CD14-positive monocyte (primary cell): Measurements from ENCODE around the gene DGKB. TPM values are rescaled to one million over a fixed set of nuclear protein-coding genes. Genes with fewer than 3 reads are reported as not detected.

ENCODE experiments used
- DNase-seq, 3 donors: peaks; one replicate each; pipeline ENCODE4 v3.0.0-alpha.2; 2011 to 2022
- H2AFZ ChIP-seq: 2 replicates; pipeline ENCODE4 v1.6.0; 2012; ENCODE audit warnings: mild to moderate bottlenecking, low read depth, low read length, inconsistent platforms; ENCODE audit not compliant: insufficient read depth, poor library complexity, severe bottlenecking
- H3K27ac ChIP-seq, 2 donors: 1 replicate in 1 of 2; 2 replicates in 1 of 2; pipeline ENCODE4 v1.5.1; 2012 to 2013; ENCODE audit warnings: low read length in 2 of 2, control low read depth in 1 of 2, inconsistent platforms in 1 of 2, low read depth in 1 of 2, mild to moderate bottlenecking in 1 of 2
- H3K27me3 ChIP-seq, 2 donors: one replicate each; pipeline versions ENCODE4 v1.6.0 to v1.6.1; 2011 to 2013; ENCODE audit warnings: low read length in 2 of 2; ENCODE audit not compliant: control insufficient read depth in 2 of 2, insufficient read depth in 2 of 2
- H3K36me3 ChIP-seq, 2 donors: replicated peaks in 1 of 2; 1 replicate in 1 of 2; 2 replicates in 1 of 2; pipeline versions ENCODE4 v1.5.1 to v1.6.1; 2012 to 2013; ENCODE audit warnings: low read length in 2 of 2, control low read depth in 1 of 2, inconsistent platforms in 1 of 2, mild to moderate bottlenecking in 1 of 2; ENCODE audit not compliant: insufficient read depth in 2 of 2, control insufficient read depth in 1 of 2
- H3K4me1 ChIP-seq, 2 donors: 1 replicate in 1 of 2; 2 replicates in 1 of 2; pipeline versions ENCODE4 v1.5.1 to v1.6.1; 2012 to 2013; ENCODE audit warnings: low read length in 2 of 2, control low read depth in 1 of 2, inconsistent platforms in 1 of 2, mild to moderate bottlenecking in 1 of 2, moderate library complexity in 1 of 2; ENCODE audit not compliant: insufficient read depth in 2 of 2, control insufficient read depth in 1 of 2
- H3K4me2 ChIP-seq: replicated peaks from 2 replicates; pipeline ENCODE3; 2012; ENCODE audit warnings: low read length, moderate library complexity, mild to moderate bottlenecking; ENCODE audit not compliant: poor library complexity, severe bottlenecking; ENCODE audit errors: extremely low read depth
- H3K4me3 ChIP-seq, 3 experiments: fragments of 200-600 bp in 1 of 3; sonication (generic) in 1 of 3; replicated peaks in 1 of 3; 1 replicate in 2 of 3; 2 replicates in 1 of 3; pipeline ENCODE4 v1.5.1; 2011 to 2013; ENCODE audit warnings: low read length in 3 of 3, mild to moderate bottlenecking in 3 of 3, control low read depth in 2 of 3, low read depth in 2 of 3, inconsistent platforms in 1 of 3, moderate library complexity in 1 of 3
- H3K79me2 ChIP-seq: 2 replicates; pipeline ENCODE4 v1.6.0; 2012; ENCODE audit warnings: mild to moderate bottlenecking, control low read depth, inconsistent platforms, low read length, moderate library complexity; ENCODE audit not compliant: insufficient read depth
- H3K9ac ChIP-seq: 2 replicates; pipeline ENCODE4 v1.6.0; 2017; ENCODE audit warnings: low read length, mild to moderate bottlenecking; ENCODE audit not compliant: insufficient read depth, poor library complexity, severe bottlenecking
- H3K9me3 ChIP-seq, 2 donors: replicated peaks in 1 of 2; 1 replicate in 1 of 2; 2 replicates in 1 of 2; pipeline versions ENCODE4 v1.5.1 to v1.6.1; 2012 to 2013; ENCODE audit warnings: low read length in 2 of 2, control low read depth in 1 of 2; ENCODE audit not compliant: control insufficient read depth in 1 of 2, insufficient read depth in 1 of 2
- H4K20me1 ChIP-seq: 2 replicates; pipeline ENCODE4 v1.6.0; 2012; ENCODE audit warnings: mild to moderate bottlenecking, low read length, control low read depth, moderate library complexity; ENCODE audit not compliant: insufficient read depth
- H3K27ac Mint-ChIP-seq, 7 donors: one replicate each; pipeline ENCODE4 v1.8.0; 2020; ENCODE audit warnings: mild to moderate bottlenecking in 7 of 7, mixed read lengths in 7 of 7, moderate library complexity in 6 of 7, inconsistent platforms in 2 of 7
- H3K27me3 Mint-ChIP-seq, 3 donors: one replicate each; pipeline ENCODE4 v1.8.0; 2021 to 2022; ENCODE audit warnings: low read depth in 3 of 3, mild to moderate bottlenecking in 3 of 3, mixed read lengths in 3 of 3, moderate library complexity in 3 of 3, inconsistent platforms in 1 of 3
- H3K36me3 Mint-ChIP-seq, 2 donors: one replicate each; pipeline ENCODE4 v1.8.0; 2020; ENCODE audit warnings: mixed read lengths in 2 of 2, inconsistent platforms in 1 of 2, mild to moderate bottlenecking in 1 of 2
- H3K4me1 Mint-ChIP-seq: one replicate; pipeline ENCODE4 v1.8.0; 2020; ENCODE audit warnings: mild to moderate bottlenecking, mixed read lengths
- H3K4me3 Mint-ChIP-seq, 2 donors: one replicate each; pipeline ENCODE4 v1.8.0; 2020; ENCODE audit warnings: mild to moderate bottlenecking in 2 of 2, mixed read lengths in 2 of 2, moderate library complexity in 1 of 2
- H3K9me3 Mint-ChIP-seq, 7 donors: one replicate each; pipeline ENCODE4 v1.8.0; 2020 to 2022; ENCODE audit warnings: mixed read lengths in 7 of 7, mild to moderate bottlenecking in 6 of 7, moderate library complexity in 6 of 7, inconsistent platforms in 2 of 7
- WGBS: methylation state at CpG from one replicate; pipeline ENCODE4 v1.1.5; 2013; ENCODE audit warnings: missing lambda C conversion rate; ENCODE audit not compliant: insufficient coverage; 5-methylcytosine and 5-hydroxymethylcytosine counted together
- intact Hi-C, 2 donors: fragments of 100-400 bp; cut with micrococcal nuclease; formaldehyde crosslinking; loops; one replicate each; pipeline versions ENCODE4 v1.15.0 to v1.15.1; 2023
- polyA plus RNA-seq, 3 donors: library from polyadenylated mRNA; depleted of rRNA in 1 of 3; unstranded in 2 of 3; stranded (reverse) in 1 of 3; fragments of 300-500 nt in 2 of 3; fragments of >200 nt in 1 of 3; fragmentation: Illumina TruSeq in 2 of 3; gene quantifications; 1 replicate in 2 of 3; 2 replicates in 1 of 3; pipeline ENCODE4 v1.2.3, GENCODE V29; 2012 to 2021
- TF ChIP-seq, protein P1 (sequence below): fragments of 200-600 bp; IDR thresholded peaks from one replicate; pipeline ENCODE4 v1.8.0; 2022; ENCODE audit warnings: antibody characterized with exemption, mild to moderate bottlenecking

DGKB gene
- polyA plus RNA-seq, 3 donors = not detected

DNA sequence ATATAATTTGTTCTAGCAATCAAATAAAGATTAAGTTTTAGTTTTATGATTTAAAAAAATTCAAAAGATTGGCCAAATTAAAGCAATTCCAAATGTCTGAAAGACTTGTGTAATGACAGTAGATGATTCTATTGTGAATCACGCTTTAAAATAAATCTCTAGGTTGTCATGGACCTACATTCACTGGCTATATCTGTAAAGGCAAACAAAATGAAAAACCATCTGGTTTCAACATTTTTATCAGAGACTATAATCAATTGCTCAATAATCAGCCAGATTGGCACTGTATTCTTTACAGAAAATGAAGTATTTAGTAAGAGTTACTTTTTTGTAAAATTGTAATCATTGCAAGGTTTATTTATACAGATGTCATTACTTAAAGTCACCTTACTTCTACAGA is 60.7 kb downstream of the DGKB start:
- Histone ChIP-seq H3K9ac (no peak overlapping the region), H3K4me3 (no peak overlapping the region), H3K36me3 (no peaks in the 10 kb centered on the region), H3K4me2 (no peak overlapping the region), H4K20me1 (no peaks in the 10 kb centered on the region), H3K79me2 (no peaks in the 10 kb centered on the region), H2AFZ (no peak overlapping the region), H3K27me3 (no peaks in the 10 kb centered on the region), H3K9me3 (peaks cover 3 to 5% of the 10 kb centered on the region in 2 donors), H3K4me1 (no peaks in the 10 kb centered on the region), H3K27ac (no peak overlapping the region)
- Mint-ChIP-seq H3K36me3 (no peaks in the 10 kb centered on the region), H3K9me3 (peaks cover 2 to 15% (median 4%) of the 10 kb centered on the region in 7 donors), H3K27me3 (peaks cover 0 to under 1% (median 0%) of the 10 kb centered on the region in 3 donors), H3K4me3 (no peak overlapping the region), H3K4me1 (no peaks in the 10 kb centered on the region), H3K27ac (no peak overlapping the region)
- WGBS = 100% methylated on average over 1 of the region's 1 CpG
- TF ChIP-seq, protein P1, sequence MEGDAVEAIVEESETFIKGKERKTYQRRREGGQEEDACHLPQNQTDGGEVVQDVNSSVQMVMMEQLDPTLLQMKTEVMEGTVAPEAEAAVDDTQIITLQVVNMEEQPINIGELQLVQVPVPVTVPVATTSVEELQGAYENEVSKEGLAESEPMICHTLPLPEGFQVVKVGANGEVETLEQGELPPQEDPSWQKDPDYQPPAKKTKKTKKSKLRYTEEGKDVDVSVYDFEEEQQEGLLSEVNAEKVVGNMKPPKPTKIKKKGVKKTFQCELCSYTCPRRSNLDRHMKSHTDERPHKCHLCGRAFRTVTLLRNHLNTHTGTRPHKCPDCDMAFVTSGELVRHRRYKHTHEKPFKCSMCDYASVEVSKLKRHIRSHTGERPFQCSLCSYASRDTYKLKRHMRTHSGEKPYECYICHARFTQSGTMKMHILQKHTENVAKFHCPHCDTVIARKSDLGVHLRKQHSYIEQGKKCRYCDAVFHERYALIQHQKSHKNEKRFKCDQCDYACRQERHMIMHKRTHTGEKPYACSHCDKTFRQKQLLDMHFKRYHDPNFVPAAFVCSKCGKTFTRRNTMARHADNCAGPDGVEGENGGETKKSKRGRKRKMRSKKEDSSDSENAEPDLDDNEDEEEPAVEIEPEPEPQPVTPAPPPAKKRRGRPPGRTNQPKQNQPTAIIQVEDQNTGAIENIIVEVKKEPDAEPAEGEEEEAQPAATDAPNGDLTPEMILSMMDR = no peak
- intact Hi-C loops = no loop called here
- DNase-seq = no peak

DNA sequence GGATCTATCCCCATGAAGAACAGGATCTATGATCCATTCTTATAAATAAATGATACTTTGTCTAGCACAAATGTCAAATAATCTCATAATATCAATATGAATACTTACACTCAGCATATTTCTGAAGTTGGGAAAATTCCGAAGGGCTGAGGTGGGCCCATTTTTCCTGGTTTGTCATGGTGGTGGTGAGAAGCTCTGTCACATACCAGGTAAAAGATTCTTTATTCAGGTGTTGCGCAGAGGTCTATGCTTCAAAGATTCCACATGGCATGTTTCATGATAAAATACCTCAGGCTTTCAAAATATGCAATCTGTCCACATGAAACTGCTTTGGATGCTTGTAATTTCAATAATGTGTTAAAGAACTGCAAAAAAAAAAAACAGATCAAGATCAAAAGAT is 61.5 kb downstream of the DGKB start:
- DNase-seq = no peak
- Mint-ChIP-seq H3K27me3 (no peaks in the 10 kb centered on the region), H3K4me3 (no peak overlapping the region), H3K36me3 (no peaks in the 10 kb centered on the region), H3K4me1 (no peaks in the 10 kb centered on the region), H3K27ac (no peak overlapping the region), H3K9me3 (peaks cover 2 to 13% (median 4%) of the 10 kb centered on the region in 7 donors)
- Histone ChIP-seq H3K9me3 (peaks cover under 1 to 3% of the 10 kb centered on the region in 2 donors), H4K20me1 (no peaks in the 10 kb centered on the region), H3K36me3 (no peaks in the 10 kb centered on the region), H3K27ac (no peak overlapping the region), H3K27me3 (no peaks in the 10 kb centered on the region), H2AFZ (no peak overlapping the region), H3K9ac (no peak overlapping the region), H3K4me1 (no peaks in the 10 kb centered on the region), H3K4me2 (no peak overlapping the region), H3K79me2 (no peaks in the 10 kb centered on the region), H3K4me3 (no peak overlapping the region)
- WGBS = no CpG with 5 or more reads among the region's 2 CpGs
- TF ChIP-seq, protein P1 = no peak
- intact Hi-C loops = no loop called here
